Muscle layer of colon (tissue), 2 donors: ENCODE measurements around the gene ARMS2.

Experiments used
- H3K27ac ChIP-seq: one replicate; pipeline ENCODE4 v1.7.0; 2013; ENCODE audit warnings: low read depth, mild to moderate bottlenecking, low read length, moderate library complexity
- H3K27me3 ChIP-seq, 2 donors: one replicate each; pipeline ENCODE4 v1.7.0; 2013; ENCODE audit warnings: low read length in 2 of 2, mild to moderate bottlenecking in 2 of 2; ENCODE audit not compliant: insufficient read depth in 2 of 2, control insufficient read depth in 1 of 2
- H3K36me3 ChIP-seq: one replicate; pipeline ENCODE4 v1.7.0; 2013; ENCODE audit warnings: mild to moderate bottlenecking, low read length; ENCODE audit not compliant: insufficient read depth
- H3K4me1 ChIP-seq: one replicate; pipeline ENCODE4 v1.7.0; 2013; ENCODE audit warnings: mild to moderate bottlenecking, low read length; ENCODE audit not compliant: insufficient read depth
- H3K4me3 ChIP-seq, 2 donors: one replicate each; pipeline ENCODE4 v1.7.0; 2013; ENCODE audit warnings: low read length in 2 of 2, low read depth in 1 of 2, mild to moderate bottlenecking in 1 of 2, moderate library complexity in 1 of 2
- H3K9ac ChIP-seq: one replicate; pipeline ENCODE4 v1.7.0; 2013; ENCODE audit warnings: low read length
- H3K9me3 ChIP-seq: one replicate; pipeline ENCODE4 v1.7.0; 2013; ENCODE audit warnings: mild to moderate bottlenecking, low read length
- donor health status: abdominal sarcoma.
- donor health status: Adenocarcinoma of cecum.

Gene ARMS2, protein sequence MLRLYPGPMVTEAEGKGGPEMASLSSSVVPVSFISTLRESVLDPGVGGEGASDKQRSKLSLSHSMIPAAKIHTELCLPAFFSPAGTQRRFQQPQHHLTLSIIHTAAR

DNA sequence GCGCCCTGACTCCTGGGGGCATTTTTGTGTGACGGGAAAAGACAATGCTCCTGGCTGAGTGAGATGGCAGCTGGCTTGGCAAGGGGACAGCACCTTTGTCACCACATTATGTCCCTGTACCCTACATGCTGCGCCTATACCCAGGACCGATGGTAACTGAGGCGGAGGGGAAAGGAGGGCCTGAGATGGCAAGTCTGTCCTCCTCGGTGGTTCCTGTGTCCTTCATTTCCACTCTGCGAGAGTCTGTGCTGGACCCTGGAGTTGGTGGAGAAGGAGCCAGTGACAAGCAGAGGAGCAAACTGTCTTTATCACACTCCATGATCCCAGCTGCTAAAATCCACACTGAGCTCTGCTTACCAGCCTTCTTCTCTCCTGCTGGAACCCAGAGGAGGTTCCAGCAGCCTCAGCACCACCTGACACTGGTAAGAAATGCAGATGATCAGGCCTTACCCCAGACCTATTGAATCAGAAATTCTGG lies at the start of gene ARMS2:
ARMS2 (plus strand) TSS at position 51 of the 478 bp plus-strand sequence; CDS start at position 126, 75 bp downstream.
- H3K9me3 ChIP-seq, result no peaks in the 10 kb centered on the region
- H3K4me3 ChIP-seq, result no peak within 1 kb of the TSS
- no peaks in the 10 kb centered on the region for H3K27me3 ChIP-seq
- H3K4me1 ChIP-seq, result no peaks in the 10 kb centered on the region
- no peak within 1 kb of the TSS for H3K9ac ChIP-seq
- no peaks in the 10 kb centered on the region for H3K36me3 ChIP-seq
- no peak within 1 kb of the TSS for H3K27ac ChIP-seq

DNA sequence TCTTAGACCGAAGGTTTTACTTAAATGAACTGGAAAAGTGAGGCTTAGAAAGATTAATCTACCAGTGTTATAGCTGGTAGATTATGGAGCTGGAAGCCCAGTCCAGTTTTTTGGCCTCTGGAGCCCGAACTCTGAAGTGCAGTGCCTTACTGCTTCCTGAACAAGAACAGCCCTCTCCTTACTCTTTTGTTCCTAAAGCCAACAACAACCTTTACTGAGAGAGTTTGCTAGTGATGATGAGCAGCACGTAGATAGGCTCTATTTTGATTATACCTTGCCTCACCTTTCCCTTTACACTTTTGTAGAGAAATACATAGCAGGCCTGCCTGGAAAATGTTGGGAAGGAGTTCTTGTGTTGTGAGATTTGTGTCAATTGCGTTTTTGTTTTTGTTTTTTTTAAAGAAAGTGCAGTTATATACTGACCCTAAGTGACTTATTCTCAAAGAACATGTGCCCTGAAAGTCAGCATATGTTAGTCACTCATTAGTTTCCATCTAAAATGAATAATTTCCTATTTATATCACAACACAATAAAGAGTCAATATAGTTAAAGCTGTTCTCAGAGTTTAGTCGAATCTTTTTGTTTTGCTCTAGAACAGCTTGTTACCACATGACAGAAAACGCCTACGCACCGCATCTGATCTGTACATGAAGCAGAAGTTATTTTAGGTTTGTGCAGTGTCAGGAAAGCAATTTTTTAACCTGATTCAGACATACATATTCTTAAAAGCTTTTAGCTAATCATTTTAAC lies 46.9 kb upstream of the ARMS2 start:
- H3K4me3 ChIP-seq, result no peak overlapping the region
- peaks cover 5% of the 10 kb centered on the region for H3K4me1 ChIP-seq
- no peaks in the 10 kb centered on the region for H3K9me3 ChIP-seq
- H3K27me3 ChIP-seq, result no peaks in the 10 kb centered on the region
- no peak overlapping the region for H3K9ac ChIP-seq
- H3K36me3 ChIP-seq, result peaks cover 11% of the 10 kb centered on the region
- no peak overlapping the region for H3K27ac ChIP-seq

DNA sequence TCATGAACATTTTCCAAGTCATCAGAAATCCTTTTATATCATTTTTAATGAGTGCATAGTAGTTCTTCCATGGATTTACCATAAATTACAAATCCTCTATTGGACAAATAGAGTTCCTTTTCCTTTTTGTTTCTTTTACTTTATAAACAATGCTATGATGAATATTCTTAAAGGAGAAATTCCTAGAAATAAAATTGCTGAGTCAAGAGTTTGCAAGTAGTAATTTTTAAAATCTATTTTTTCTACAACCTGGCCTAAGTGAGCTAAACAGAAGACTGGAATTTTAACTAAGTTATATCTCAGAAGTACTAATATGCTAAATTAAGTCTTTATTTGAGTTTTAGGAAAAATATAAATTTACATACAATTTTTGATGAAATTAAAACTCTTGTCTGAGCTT lies 41.1 kb upstream of the ARMS2 start:
- Histone ChIP-seq H3K4me1 (no peaks in the 10 kb centered on the region), H3K9me3 (no peaks in the 10 kb centered on the region), H3K4me3 (no peak overlapping the region), H3K36me3 (peaks cover 16% of the 10 kb centered on the region), H3K27me3 (no peaks in the 10 kb centered on the region), H3K9ac (no peak overlapping the region), H3K27ac (no peak overlapping the region)

DNA sequence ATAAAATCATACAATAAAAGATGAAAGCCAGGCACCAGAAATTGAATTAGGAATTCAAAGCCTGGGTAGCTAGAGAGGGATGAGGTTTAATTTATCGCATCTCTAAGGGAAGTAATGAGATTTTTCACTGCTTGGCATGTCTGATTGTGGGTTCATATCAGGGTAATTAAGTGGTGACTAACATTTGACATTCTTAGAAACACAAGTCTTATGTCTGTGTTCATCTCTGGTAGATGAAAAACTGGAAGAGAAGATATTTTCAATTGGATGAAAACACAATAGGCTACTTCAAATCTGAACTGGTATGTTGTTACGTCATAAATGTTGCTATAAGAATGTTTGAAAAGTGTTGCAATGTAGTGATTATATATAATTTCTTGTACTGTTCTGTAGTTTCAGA lies 36.8 kb upstream of the ARMS2 start:
- Histone ChIP-seq H3K36me3 (peaks cover 18% of the 10 kb centered on the region), H3K9me3 (no peaks in the 10 kb centered on the region), H3K4me1 (peaks cover 7% of the 10 kb centered on the region), H3K9ac (no peak overlapping the region), H3K27me3 (no peaks in the 10 kb centered on the region), H3K27ac (no peak overlapping the region), H3K4me3 (no peak overlapping the region)

DNA sequence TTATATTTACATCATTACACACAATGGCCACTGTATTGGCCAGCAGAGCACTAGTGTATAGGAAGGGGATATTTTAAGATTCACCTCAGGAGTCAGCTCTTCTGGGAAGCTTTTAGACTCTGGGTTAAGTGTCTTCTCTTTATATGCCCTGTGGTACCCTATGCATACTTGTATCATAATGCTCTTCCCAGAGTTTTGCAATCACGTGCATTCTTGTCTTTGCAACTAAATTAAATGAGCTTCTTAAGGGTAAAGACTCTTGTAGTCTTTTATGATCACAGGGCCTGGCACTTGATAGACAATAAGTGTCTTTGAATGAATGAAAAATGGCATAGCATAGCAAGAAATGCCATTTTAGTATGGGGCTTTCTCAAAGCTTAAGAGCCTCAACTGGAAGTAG lies 35.4 kb upstream of the ARMS2 start:
- no peak overlapping the region for H3K4me3 ChIP-seq
- peaks cover 18% of the 10 kb centered on the region for H3K36me3 ChIP-seq
- no peak overlapping the region for H3K9ac ChIP-seq
- H3K4me1 ChIP-seq, result peaks cover 7% of the 10 kb centered on the region
- H3K9me3 ChIP-seq, result no peaks in the 10 kb centered on the region
- no peak overlapping the region for H3K27ac ChIP-seq
- no peaks in the 10 kb centered on the region for H3K27me3 ChIP-seq

DNA sequence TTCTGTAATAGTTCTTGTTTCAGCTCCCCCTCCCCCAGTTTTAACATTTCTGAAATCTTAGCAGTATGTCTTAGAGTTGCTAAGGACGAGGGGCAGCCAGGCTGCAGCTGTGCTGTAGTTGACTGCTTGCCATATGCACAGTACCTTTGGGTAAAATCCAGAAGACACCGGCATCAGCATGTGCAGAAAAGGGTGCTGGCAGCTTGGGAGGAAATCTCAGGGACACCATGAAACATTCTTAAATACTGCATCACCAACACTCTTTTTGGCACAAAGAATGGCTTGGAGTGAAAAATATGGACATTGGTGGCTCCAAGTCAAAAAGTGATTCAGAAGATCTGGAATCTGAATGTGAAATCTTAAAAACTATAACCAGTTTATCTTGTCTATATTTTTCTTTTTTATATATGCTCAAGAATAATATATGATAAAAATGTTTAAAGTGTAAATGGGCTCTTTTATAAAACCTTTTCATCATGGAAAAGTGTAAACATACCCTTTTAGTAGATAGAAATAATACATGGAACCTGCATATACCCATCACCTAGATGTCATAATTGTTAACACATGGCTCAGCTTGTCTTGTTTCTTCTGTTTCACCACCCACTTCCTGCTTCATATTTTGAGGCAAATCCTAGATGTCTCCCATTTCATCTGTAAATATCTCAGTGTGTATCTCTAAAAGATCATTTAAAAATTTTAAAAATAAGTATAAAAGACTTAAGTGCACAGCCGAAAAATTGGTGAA lies 34.4 kb upstream of the ARMS2 start:
- Histone ChIP-seq H3K4me1 (peaks cover 7% of the 10 kb centered on the region), H3K36me3 (peaks cover 18% of the 10 kb centered on the region), H3K9me3 (no peaks in the 10 kb centered on the region), H3K9ac (no peak overlapping the region), H3K27ac (no peak overlapping the region), H3K27me3 (no peaks in the 10 kb centered on the region), H3K4me3 (no peak overlapping the region)

DNA sequence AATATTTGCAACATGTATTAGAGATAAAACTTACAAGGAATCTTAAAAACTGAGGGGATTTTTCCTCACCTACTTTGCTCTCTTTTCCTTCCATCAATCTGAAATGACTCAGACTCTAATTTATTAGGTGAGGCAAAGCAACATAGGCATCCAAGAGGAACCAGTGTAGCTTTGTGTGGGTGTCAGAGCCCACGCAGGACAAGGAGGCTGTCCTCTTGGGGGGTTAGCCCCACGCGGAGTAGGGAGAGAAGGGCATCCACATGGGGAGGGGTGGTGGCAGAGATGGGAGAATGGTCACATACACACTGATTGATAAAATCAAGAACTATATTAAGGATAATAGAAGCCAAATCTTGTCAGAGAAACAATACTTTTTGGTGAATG lies 33.8 kb upstream of the ARMS2 start:
- H3K9me3 ChIP-seq, result no peaks in the 10 kb centered on the region
- no peak overlapping the region for H3K4me3 ChIP-seq
- H3K9ac ChIP-seq, result no peak overlapping the region
- peaks cover 17% of the 10 kb centered on the region for H3K36me3 ChIP-seq
- peaks cover 7% of the 10 kb centered on the region for H3K4me1 ChIP-seq
- no peaks in the 10 kb centered on the region for H3K27me3 ChIP-seq
- H3K27ac ChIP-seq, result no peak overlapping the region

DNA sequence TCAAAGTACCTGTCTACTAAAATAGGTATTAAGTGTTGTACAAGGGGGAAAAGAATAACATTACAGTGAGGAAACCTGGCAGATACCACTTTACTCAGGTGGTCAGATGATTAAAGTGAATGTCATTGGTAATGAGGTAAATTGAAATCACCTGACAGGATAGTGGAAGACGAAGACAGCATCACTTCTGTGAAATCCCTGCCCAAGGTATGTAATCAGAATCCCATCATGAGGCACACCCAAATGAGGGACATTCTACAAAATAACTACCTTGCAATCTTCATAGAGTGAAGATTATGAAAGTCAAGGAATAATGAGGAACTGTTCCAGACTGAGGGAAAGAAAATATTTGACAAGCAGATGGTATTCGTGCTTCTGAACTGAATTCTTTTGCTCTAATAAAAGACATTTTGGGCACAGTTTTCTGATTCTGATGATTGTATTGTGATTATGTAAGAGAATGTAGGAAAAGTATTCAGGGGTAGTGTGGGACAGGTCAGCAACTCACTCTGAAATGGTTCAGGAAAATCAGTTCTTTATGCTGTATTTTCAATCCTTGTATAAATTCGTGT lies 33.3 kb upstream of the ARMS2 start:
- Histone ChIP-seq H3K9me3 (no peaks in the 10 kb centered on the region), H3K27ac (no peak overlapping the region), H3K27me3 (no peaks in the 10 kb centered on the region), H3K36me3 (peaks cover 12% of the 10 kb centered on the region), H3K4me1 (peaks cover 7% of the 10 kb centered on the region), H3K9ac (no peak overlapping the region), H3K4me3 (no peak overlapping the region)

DNA sequence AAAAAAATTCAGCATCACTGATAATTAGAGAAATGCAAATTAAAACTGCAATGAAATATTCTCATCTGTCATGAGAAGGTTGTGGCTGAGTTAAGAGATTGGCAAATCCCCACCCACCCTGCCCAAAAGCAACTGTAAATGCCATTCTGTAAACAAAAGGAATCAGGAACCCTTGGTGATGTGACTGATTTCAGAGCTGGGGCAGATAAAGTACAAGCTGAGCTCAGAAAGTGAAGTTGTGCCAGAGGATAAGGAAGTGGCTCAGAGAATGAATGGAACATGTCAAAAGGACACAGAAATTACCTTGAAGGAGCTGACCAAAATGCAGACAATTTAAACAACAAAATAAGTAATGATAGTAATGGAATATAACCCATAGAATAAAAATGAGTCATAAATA lies 32.7 kb upstream of the ARMS2 start:
- Histone ChIP-seq H3K36me3 (peaks cover 6% of the 10 kb centered on the region), H3K27ac (no peak overlapping the region), H3K4me1 (peaks cover 7% of the 10 kb centered on the region), H3K9ac (no peak overlapping the region), H3K9me3 (no peaks in the 10 kb centered on the region), H3K27me3 (no peaks in the 10 kb centered on the region), H3K4me3 (no peak overlapping the region)

DNA sequence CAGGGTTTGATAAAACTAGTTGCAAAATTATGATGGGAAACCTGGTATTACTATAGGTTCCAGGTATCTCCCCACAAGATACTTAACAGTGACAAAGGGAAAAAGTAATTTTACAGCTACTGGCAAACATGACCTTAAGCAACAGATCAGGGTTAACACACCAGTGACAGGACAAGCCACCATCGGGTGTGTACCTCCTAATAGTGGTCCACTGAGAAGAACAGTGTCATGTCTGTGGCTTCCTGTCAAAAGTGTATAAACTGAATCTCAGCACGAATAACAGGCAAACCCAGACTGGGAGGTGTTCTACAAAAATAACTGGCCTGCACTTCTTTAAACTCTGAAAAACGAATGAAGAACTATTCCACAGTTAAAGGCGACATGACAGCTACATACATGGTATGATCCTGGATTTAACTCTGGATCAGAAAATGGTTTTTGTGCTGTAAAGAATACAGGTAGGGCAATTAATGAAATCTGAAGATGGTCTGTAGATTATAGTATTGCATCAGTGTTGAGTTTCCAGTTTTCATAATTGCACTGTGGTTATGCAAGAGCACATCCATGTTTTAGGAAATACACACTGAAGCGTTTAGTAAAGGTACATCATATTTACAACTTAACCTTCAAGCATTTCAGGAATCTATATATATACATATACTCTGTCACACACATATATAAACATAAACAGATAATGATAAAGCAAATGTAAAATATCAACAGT lies 32.0 kb upstream of the ARMS2 start:
- Histone ChIP-seq H3K9me3 (no peaks in the 10 kb centered on the region), H3K36me3 (peaks cover 3% of the 10 kb centered on the region), H3K4me3 (no peak overlapping the region), H3K4me1 (peaks cover 7% of the 10 kb centered on the region), H3K9ac (no peak overlapping the region), H3K27ac (no peak overlapping the region), H3K27me3 (no peaks in the 10 kb centered on the region)

DNA sequence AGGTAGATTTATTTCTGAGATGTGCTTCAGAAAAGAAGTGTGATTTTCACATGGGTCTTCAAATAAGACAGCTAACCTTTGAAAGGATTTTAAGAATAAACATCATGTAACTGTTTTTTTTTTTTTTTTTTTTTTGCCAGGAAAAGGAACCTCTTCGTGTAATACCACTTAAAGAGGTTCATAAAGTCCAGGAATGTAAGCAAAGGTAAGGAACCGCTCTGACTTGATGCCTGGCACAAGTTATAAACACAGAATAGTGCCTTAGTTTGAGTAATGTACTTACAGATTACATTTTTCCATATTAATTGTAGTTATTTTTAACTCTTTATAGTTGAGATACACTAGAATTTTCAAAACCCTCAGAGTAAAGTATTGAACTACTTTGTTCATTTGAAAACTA lies 30.4 kb upstream of the ARMS2 start:
- Histone ChIP-seq H3K27me3 (no peaks in the 10 kb centered on the region), H3K27ac (no peak overlapping the region), H3K36me3 (peaks cover 7% of the 10 kb centered on the region), H3K4me1 (peaks cover 7% of the 10 kb centered on the region), H3K4me3 (no peak overlapping the region), H3K9me3 (no peaks in the 10 kb centered on the region), H3K9ac (no peak overlapping the region)
